Tibial artery (tissue), 4 donors: ENCODE data around the gene TWSG1.
"Not testable (repeated sequence)": the region's sequence is repeated elsewhere in the genome, so short reads cannot be mapped to it uniquely, and the experiment has no call there.

Experiments
- DNase-seq, 2 donors: peaks; one replicate each; pipeline ENCODE4 v3.0.0-alpha.2; 2019
- H3K27ac ChIP-seq, 2 donors: fragments of 200-600 bp; sonication (generic) in 1 of 2; 1 replicate in 1 of 2; 2 replicates in 1 of 2; pipeline ENCODE4 v1.5.1; 2018 to 2019; ENCODE audit warnings: mild to moderate bottlenecking in 1 of 2
- H3K27me3 ChIP-seq, 2 donors: fragments of 200-600 bp; sonication (generic) in 1 of 2; one replicate each; pipeline versions ENCODE4 v1.5.1 to v1.6.0; 2016 to 2019
- H3K36me3 ChIP-seq, 3 donors: fragments of 200-600 bp; sonication (generic) in 2 of 3; one replicate each; pipeline ENCODE4 v1.5.1; 2016 to 2019; ENCODE audit warnings: mild to moderate bottlenecking in 2 of 3
- H3K4me1 ChIP-seq, 4 donors: fragments of 200-600 bp; sonication (generic) in 2 of 4; 1 replicate in 3 of 4; 2 replicates in 1 of 4; pipeline ENCODE4 v1.5.1; 2016 to 2019
- H3K4me3 ChIP-seq, 2 donors: fragments of 200-600 bp; sonication (generic) in 1 of 2; 1 replicate in 1 of 2; 2 replicates in 1 of 2; pipeline ENCODE4 v1.5.1; 2018 to 2019; ENCODE audit warnings: mild to moderate bottlenecking in 2 of 2
- H3K9me3 ChIP-seq, 3 donors: fragments of 200-600 bp; sonication (generic) in 1 of 3; one replicate each; pipeline ENCODE4 v1.5.1; 2016 to 2019
- CTCF ChIP-seq, 2 experiments: fragments of 200-600 bp in 1 of 2; fragments of 450-650 bp in 1 of 2; IDR thresholded peaks; one replicate each; pipeline ENCODE4 v1.5.1; 2017 to 2019; ENCODE audit warnings: antibody characterized with exemption in 2 of 2, mild to moderate bottlenecking in 1 of 2, moderate library complexity in 1 of 2
- intact Hi-C: fragments of 100-400 bp; cut with DNase I; formaldehyde crosslinking; loops from one replicate; pipeline ENCODE4 v1.15.0; 2023; ENCODE audit warnings: low total_unique reads

Gene TWSG1

GRCh38 chr18:9366126-9366714, 31.6 kb downstream of the TWSG1 start:
- H3K36me3 ChIP-seq: peaks cover 9 to 19% (median 17%) of the 10 kb centered on the region in 3 donors
- no peak overlapping the region for H3K4me3 ChIP-seq
- H3K27ac ChIP-seq: peak overlapping the region; percentile 48 to 67
- intact Hi-C loops: loop anchor here (10.0 kb wide), 1 partner anchor 149 kb away; no protein-coding TSS in a partner anchor
- peaks cover 0 to 52% (median 5%) of the 10 kb centered on the region in 4 donors for H3K4me1 ChIP-seq
- TF ChIP-seq CTCF (IDR thresholded peaks at IDR 0.05): peak; percentile 20 to 46
- DNase-seq: peak in 1 of 2 donors; percentile 32
- H3K27me3 ChIP-seq: no peaks in the 10 kb centered on the region
- H3K9me3 ChIP-seq: no peaks in the 10 kb centered on the region

- H3K27me3 ChIP-seq: not testable (repeated sequence)
- H3K36me3 ChIP-seq: peaks cover 14 to 21% (median 20%) of the 10 kb centered on the region in 3 donors
Observed at GRCh38 chr18:9373254-9373653, 38.7 kb downstream of the TWSG1 start.

GRCh38 chr18:9379118-9379517, 44.5 kb downstream of the TWSG1 start:
- H3K9me3 ChIP-seq: no peaks in the 10 kb centered on the region
- peaks cover 10 to 14% (median 10%) of the 10 kb centered on the region in 3 donors for H3K36me3 ChIP-seq
- no peak overlapping the region for H3K27ac ChIP-seq
- H3K4me3 ChIP-seq: no peak overlapping the region
- TF ChIP-seq CTCF (IDR thresholded peaks at IDR 0.05): no peak
- DNase-seq: no peak
- H3K27me3 ChIP-seq: no peaks in the 10 kb centered on the region
- H3K4me1 ChIP-seq: peaks cover 0 to 4% (median 0%) of the 10 kb centered on the region in 4 donors
- intact Hi-C loops: no loop called here

More at GRCh38 chr18:9373254-9373653, 38.7 kb downstream of the TWSG1 start:
- DNase-seq, H3K4me1 ChIP-seq, H3K9me3 ChIP-seq, intact Hi-C loops, H3K27ac ChIP-seq, H3K4me3 ChIP-seq: not testable (repeated sequence)

GRCh38 chr18:9380101-9380500, 45.5 kb downstream of the TWSG1 start:
- Histone ChIP-seq H3K27ac (no peak overlapping the region), H3K4me3 (no peak overlapping the region), H3K36me3 (peaks cover 10 to 14% (median 10%) of the 10 kb centered on the region in 3 donors), H3K4me1 (peaks cover 0 to 4% (median 0%) of the 10 kb centered on the region in 4 donors), H3K27me3 (no peaks in the 10 kb centered on the region), H3K9me3 (no peaks in the 10 kb centered on the region)
- no peak for TF ChIP-seq CTCF (IDR thresholded peaks at IDR 0.05)
- intact Hi-C loops: no loop called here
- no peak for DNase-seq

GRCh38 chr18:9380621-9381395, 46.2 kb downstream of the TWSG1 start:
- no peaks in the 10 kb centered on the region for H3K27me3 ChIP-seq
- H3K4me1 ChIP-seq: peaks cover 0 to 4% (median 0%) of the 10 kb centered on the region in 4 donors
- H3K36me3 ChIP-seq: peaks cover 5 to 7% (median 6%) of the 10 kb centered on the region in 3 donors
- DNase-seq: no peak
- no peak overlapping the region for H3K4me3 ChIP-seq
- TF ChIP-seq CTCF (IDR thresholded peaks at IDR 0.05): no peak
- no peak overlapping the region for H3K27ac ChIP-seq
- intact Hi-C loops: no loop called here
- no peaks in the 10 kb centered on the region for H3K9me3 ChIP-seq

- H3K36me3 ChIP-seq: peaks cover 16 to 20% (median 18%) of the 10 kb centered on the region in 3 donors
- H3K4me1 ChIP-seq: no peaks in the 10 kb centered on the region
- H3K27me3 ChIP-seq: no peaks in the 10 kb centered on the region
- intact Hi-C loops: no loop called here
- no peak overlapping the region for H3K27ac ChIP-seq
- no peak overlapping the region for H3K4me3 ChIP-seq
- no peak for TF ChIP-seq CTCF (IDR thresholded peaks at IDR 0.05)
- no peak for DNase-seq
- H3K9me3 ChIP-seq: peaks cover 0 to 10% (median 6%) of the 10 kb centered on the region in 3 donors
Observed at GRCh38 chr18:9386879-9387278, 52.3 kb downstream of the TWSG1 start.
